Sigmoid colon (tissue), 3 donors: ENCODE results near the gene PURA.

Experiments used
- POLR2A ChIP-seq, 2 donors: fragments of 450-650 bp; IDR thresholded peaks; one replicate each; pipeline ENCODE4 v1.6.1; 2016; ENCODE audit warnings: antibody characterized with exemption in 2 of 2, mild to moderate bottlenecking in 2 of 2, moderate library complexity in 2 of 2
- TF ChIP-seq, protein P1 (sequence below), 4 experiments: fragments of 450-650 bp in 3 of 4; fragments of 200-600 bp in 1 of 4; IDR thresholded peaks; one replicate each; pipeline ENCODE4 v1.5.1; 2016 to 2019; ENCODE audit warnings: antibody characterized with exemption in 4 of 4, mild to moderate bottlenecking in 3 of 4, moderate library complexity in 2 of 4

DNA sequence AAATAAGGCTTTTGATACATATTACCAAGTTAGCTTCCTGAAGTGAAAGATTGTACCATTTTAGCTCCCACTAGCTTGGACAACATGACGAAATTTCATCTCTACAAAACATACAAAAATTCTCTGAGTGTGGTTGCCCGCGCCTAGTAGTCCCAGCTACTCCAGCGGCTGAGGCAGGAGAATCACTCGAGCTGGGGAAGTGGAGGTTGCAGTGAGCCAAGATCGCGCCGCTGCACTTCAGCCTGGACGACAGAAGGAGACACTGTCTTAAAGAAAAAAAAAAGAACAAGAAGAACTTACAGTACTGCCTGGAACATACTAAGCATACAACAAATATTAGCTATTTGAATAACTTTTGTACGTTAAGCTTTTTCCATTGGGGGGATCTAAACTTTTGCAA, 41.1 kb upstream of the PURA start:
- TF ChIP-seq, protein P1, sequence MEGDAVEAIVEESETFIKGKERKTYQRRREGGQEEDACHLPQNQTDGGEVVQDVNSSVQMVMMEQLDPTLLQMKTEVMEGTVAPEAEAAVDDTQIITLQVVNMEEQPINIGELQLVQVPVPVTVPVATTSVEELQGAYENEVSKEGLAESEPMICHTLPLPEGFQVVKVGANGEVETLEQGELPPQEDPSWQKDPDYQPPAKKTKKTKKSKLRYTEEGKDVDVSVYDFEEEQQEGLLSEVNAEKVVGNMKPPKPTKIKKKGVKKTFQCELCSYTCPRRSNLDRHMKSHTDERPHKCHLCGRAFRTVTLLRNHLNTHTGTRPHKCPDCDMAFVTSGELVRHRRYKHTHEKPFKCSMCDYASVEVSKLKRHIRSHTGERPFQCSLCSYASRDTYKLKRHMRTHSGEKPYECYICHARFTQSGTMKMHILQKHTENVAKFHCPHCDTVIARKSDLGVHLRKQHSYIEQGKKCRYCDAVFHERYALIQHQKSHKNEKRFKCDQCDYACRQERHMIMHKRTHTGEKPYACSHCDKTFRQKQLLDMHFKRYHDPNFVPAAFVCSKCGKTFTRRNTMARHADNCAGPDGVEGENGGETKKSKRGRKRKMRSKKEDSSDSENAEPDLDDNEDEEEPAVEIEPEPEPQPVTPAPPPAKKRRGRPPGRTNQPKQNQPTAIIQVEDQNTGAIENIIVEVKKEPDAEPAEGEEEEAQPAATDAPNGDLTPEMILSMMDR (IDR thresholded peaks at IDR 0.05): no peak
- TF ChIP-seq POLR2A (IDR thresholded peaks at IDR 0.05): no peak
